Osteoblast (primary cell): ENCODE measurements around the gene SLC25A47. TPM values are rescaled to one million over a fixed set of nuclear protein-coding genes. Genes with fewer than 3 reads are reported as not detected.

Experiments
- DNase-seq: peaks from one replicate; pipeline ENCODE4 v3.0.0; 2011; ENCODE audit warnings: low spot score, mixed read lengths; ENCODE audit not compliant: insufficient read length; ENCODE audit errors: missing footprints
- H2AFZ ChIP-seq: 2 replicates; pipeline ENCODE4 v1.6.0; 2011; ENCODE audit warnings: mild to moderate bottlenecking, low read length
- H3K27ac ChIP-seq: 2 replicates; pipeline ENCODE4 v1.5.1; 2011; ENCODE audit warnings: mild to moderate bottlenecking, low read depth, low read length, moderate library complexity
- H3K27me3 ChIP-seq: 2 replicates; pipeline ENCODE4 v1.6.0; 2012; ENCODE audit warnings: mild to moderate bottlenecking, control low read depth, inconsistent platforms, low read length, moderate library complexity; ENCODE audit not compliant: insufficient read depth
- H3K36me3 ChIP-seq: 2 replicates; pipeline ENCODE4 v1.5.1; 2011; ENCODE audit warnings: mild to moderate bottlenecking, low read length, control low read depth, moderate library complexity; ENCODE audit not compliant: insufficient read depth
- H3K4me1 ChIP-seq: 2 replicates; pipeline ENCODE4 v1.5.1; 2011; ENCODE audit warnings: mild to moderate bottlenecking, low read length, control low read depth, moderate library complexity; ENCODE audit not compliant: insufficient read depth
- H3K4me2 ChIP-seq: 2 replicates; pipeline ENCODE4 v1.6.0; 2011; ENCODE audit warnings: mild to moderate bottlenecking, low read length; ENCODE audit not compliant: insufficient read depth
- H3K4me3 ChIP-seq: fragments of 200-600 bp; sonication (generic); 3 replicates; pipeline ENCODE4 v1.5.1; 2012; ENCODE audit warnings: mild to moderate bottlenecking, low read length, inconsistent platforms; ENCODE audit not compliant: insufficient read depth
- H3K79me2 ChIP-seq: 2 replicates; pipeline ENCODE4 v1.6.0; 2012; ENCODE audit warnings: mild to moderate bottlenecking, low read length, control low read depth, inconsistent platforms; ENCODE audit not compliant: insufficient read depth
- H3K9me3 ChIP-seq: 2 replicates; pipeline ENCODE4 v1.5.1; 2011; ENCODE audit warnings: low read depth, low read length, control low read depth
- H4K20me1 ChIP-seq: 2 replicates; pipeline ENCODE4 v1.6.0; 2012; ENCODE audit warnings: mild to moderate bottlenecking, low read length, control low read depth; ENCODE audit not compliant: insufficient read depth
- CTCF ChIP-seq: IDR thresholded peaks from 2 replicates; pipeline ENCODE4 v1.5.1; 2011; ENCODE audit warnings: mild to moderate bottlenecking, low read depth, low read length, moderate library complexity; ENCODE audit errors: extremely low read depth
- total RNA-seq: library from RNA; depleted of rRNA; stranded (reverse); fragments of >200 nt; gene quantifications from 2 replicates; pipeline ENCODE4 v1.2.3, GENCODE V29; 2012

SLC25A47 gene
- total RNA-seq, 1 donor, result not detected

- Histone ChIP-seq H3K4me3 (no peak overlapping the region), H3K9me3 (no peaks in the 10 kb centered on the region), H3K36me3 (no peaks in the 10 kb centered on the region), H4K20me1 (no peaks in the 10 kb centered on the region), H3K27me3 (no peaks in the 10 kb centered on the region), H2AFZ (no peak overlapping the region), H3K27ac (no peak overlapping the region), H3K4me1 (no peaks in the 10 kb centered on the region), H3K4me2 (no peak overlapping the region), H3K79me2 (no peaks in the 10 kb centered on the region)
- no peak for DNase-seq
- TF ChIP-seq CTCF, result no peak
Measured at GRCh38 chr14:100325958-100326357, 2.8 kb downstream of the SLC25A47 start.

- Histone ChIP-seq H3K79me2 (no peaks in the 10 kb centered on the region), H3K27me3 (no peaks in the 10 kb centered on the region)
- TF ChIP-seq CTCF, result no peak
Measured at GRCh38 chr14:100327128-100327527, 4.0 kb downstream of the SLC25A47 start.

DNA sequence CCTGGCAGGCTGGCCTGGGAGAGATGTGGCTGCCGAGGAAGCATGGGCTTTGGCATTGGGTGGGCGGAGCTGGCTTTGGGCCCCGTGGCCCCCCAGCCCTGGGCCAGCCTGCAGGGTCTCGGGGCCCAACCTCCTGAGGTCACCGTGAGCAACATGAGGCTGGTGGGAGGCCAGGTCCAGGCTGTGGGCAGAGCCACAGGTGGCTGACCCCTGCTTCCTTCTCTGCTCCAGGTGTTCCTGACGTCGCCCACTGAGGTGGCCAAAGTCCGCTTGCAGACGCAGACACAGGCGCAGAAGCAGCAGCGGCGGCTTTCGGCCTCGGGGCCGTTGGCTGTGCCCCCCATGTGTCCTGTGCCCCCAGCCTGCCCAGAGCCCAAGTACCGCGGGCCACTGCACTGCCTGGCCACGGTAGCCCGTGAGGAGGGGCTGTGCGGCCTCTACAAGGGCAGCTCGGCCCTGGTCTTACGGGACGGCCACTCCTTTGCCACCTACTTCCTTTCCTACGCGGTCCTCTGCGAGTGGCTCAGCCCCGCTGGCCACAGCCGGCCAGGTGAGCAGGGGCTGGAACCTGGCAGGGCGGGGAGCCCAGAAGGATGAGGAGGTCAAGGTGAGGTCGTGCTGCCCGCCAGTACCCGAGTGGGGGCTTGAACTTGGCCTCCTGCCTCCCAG, 5.5 kb downstream of the SLC25A47 start:
- Histone ChIP-seq H3K9me3 (no peaks in the 10 kb centered on the region), H3K27me3 (no peaks in the 10 kb centered on the region), H3K4me1 (no peaks in the 10 kb centered on the region), H2AFZ (no peak overlapping the region), H3K4me2 (no peak overlapping the region), H3K79me2 (no peaks in the 10 kb centered on the region), H3K36me3 (no peaks in the 10 kb centered on the region), H3K4me3 (no peak overlapping the region), H4K20me1 (no peaks in the 10 kb centered on the region), H3K27ac (no peak overlapping the region)
- no peak for TF ChIP-seq CTCF
- DNase-seq, result peak; percentile 57

More at GRCh38 chr14:100327128-100327527, 4.0 kb downstream of the SLC25A47 start:
- Histone ChIP-seq H3K27ac (no peak overlapping the region), H3K36me3 (no peaks in the 10 kb centered on the region), H2AFZ (no peak overlapping the region), H3K4me2 (no peak overlapping the region), H4K20me1 (no peaks in the 10 kb centered on the region), H3K9me3 (no peaks in the 10 kb centered on the region), H3K4me3 (no peak overlapping the region), H3K4me1 (no peaks in the 10 kb centered on the region)
- DNase-seq, result no peak

DNA sequence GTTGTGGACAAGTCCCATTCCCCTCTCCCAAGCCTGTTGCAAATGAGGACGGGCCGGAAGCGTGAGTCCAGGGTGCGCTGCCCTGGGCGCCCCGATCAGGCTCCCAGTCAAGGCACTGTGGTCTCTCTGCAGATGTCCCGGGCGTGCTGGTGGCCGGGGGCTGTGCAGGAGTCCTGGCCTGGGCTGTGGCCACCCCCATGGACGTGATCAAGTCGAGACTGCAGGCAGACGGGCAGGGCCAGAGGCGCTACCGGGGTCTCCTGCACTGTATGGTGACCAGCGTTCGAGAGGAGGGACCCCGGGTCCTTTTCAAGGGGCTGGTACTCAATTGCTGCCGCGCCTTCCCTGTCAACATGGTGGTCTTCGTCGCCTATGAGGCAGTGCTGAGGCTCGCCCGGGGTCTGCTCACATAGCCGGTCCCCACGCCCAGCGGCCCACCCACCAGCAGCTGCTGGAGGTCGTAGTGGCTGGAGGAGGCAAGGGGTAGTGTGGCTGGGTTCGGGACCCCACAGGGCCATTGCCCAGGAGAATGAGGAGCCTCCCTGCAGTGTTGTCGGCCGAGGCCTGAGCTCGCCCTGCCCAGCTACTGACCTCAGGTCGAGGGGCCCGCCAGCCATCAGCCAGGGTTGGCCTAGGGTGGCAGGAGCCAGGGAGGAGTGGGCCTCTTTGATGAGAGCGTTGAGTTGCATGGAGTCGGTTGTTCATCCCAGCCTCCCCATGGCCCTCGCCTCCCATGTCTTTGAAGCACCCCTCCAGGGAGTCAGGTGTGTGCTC, 6.3 kb downstream of the SLC25A47 start:
- H3K79me2 ChIP-seq, result no peaks in the 10 kb centered on the region
- DNase-seq, result peak; percentile 72
- peaks cover 4% of the 10 kb centered on the region for H3K36me3 ChIP-seq
- H3K27ac ChIP-seq, result no peak overlapping the region
- H2AFZ ChIP-seq, result no peak overlapping the region
- H4K20me1 ChIP-seq, result no peaks in the 10 kb centered on the region
- H3K4me1 ChIP-seq, result no peaks in the 10 kb centered on the region
- no peak overlapping the region for H3K4me2 ChIP-seq
- H3K9me3 ChIP-seq, result no peaks in the 10 kb centered on the region
- TF ChIP-seq CTCF, result no peak
- no peak overlapping the region for H3K4me3 ChIP-seq
- H3K27me3 ChIP-seq, result no peaks in the 10 kb centered on the region
